ENCODE measurements around the gene ZC4H2. TPM values are rescaled to one million over a fixed set of nuclear protein-coding genes. Genes with fewer than 3 reads are reported as not detected.
"Not testable (repeated sequence)": the region's sequence is repeated elsewhere in the genome, so short reads cannot be mapped to it uniquely, and the experiment has no call there.

The ZC4H2 gene
- 10 to 100 TPM; 15.6 to 18.7 TPM for total RNA-seq

DNA sequence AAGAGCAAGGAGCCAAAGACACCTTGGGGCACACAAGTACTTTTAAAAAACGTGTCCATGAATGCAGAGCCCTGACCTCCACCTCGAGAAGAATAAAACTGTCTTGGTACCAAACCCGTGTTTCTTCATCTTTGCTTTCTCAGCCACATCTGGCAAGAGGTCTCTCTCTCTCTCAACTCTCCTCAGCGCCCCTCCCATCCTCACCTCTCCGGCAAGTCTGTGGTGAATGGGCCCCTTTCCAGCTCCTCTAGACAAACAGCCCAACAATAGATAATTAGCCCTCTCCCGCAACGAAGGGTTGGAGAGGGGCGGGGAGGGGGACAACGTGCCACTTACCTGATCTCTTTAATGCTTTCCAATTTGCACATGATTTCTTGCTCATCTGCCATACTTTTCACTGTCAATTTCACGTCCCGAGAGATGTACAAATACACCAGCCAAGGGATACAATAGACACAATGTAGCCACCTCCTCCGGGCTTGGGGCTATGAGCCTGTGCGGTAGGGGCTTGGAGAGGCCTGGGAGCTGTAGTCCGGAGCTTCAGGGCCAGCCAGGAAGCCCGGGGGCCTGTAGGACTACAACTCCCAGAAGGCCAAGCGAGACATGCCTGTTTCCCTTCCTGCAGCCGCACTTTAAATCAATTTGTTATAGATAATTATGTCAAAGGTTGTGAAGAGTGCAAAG is at the start of gene ZC4H2:
ZC4H2 (minus strand) TSS at position 462 of the 684 bp plus-strand sequence; CDS start at position 389, 73 bp downstream.
- peak within 1 kb of the TSS; percentile 81 for H3K27ac Mint-ChIP-seq
- ChIA-PET POLR2A (interaction anchor here (1.6 kb wide), 1 partner anchor 59 kb away, joined by 5 read pairs; no protein-coding TSS in a partner anchor), CTCF (no interaction called here)
- ATAC-seq (peak; percentile 97), DNase-seq (peak; percentile 75)
- H3K36me3 Mint-ChIP-seq (ENCODE audit: low read depth), result peaks cover 21% of the 10 kb centered on the region
- H3K27me3 Mint-ChIP-seq (ENCODE audit: low read depth), result no peaks in the 10 kb centered on the region
- H3K4me3 Mint-ChIP-seq, result peak within 1 kb of the TSS; percentile 94
- peaks cover 22% of the 10 kb centered on the region for H3K4me1 Mint-ChIP-seq (ENCODE audit: low read depth)
- no peaks in the 10 kb centered on the region for H3K9me3 Mint-ChIP-seq (ENCODE audit: insufficient read depth)

GRCh38 chrX:65017451-65017850 is 41.2 kb upstream of the ZC4H2 start:
- Mint-ChIP-seq H3K27me3 (ENCODE audit: low read depth) (no peaks in the 10 kb centered on the region), H3K27ac (no peak overlapping the region), H3K36me3 (ENCODE audit: low read depth) (no peaks in the 10 kb centered on the region), H3K4me1 (ENCODE audit: low read depth) (no peaks in the 10 kb centered on the region), H3K4me3 (no peak overlapping the region), H3K9me3 (ENCODE audit: insufficient read depth) (no peaks in the 10 kb centered on the region)
- POLR2A ChIA-PET, result no interaction called here
- ATAC-seq, result no peak
- CTCF ChIA-PET, result no interaction called here
- no peak for DNase-seq

GRCh38 chrX:65014230-65014629 is 38.0 kb upstream of the ZC4H2 start:
- Mint-ChIP-seq H3K4me3 (no peak overlapping the region), H3K36me3 (ENCODE audit: low read depth) (no peaks in the 10 kb centered on the region), H3K27ac (no peak overlapping the region), H3K27me3 (ENCODE audit: low read depth) (no peaks in the 10 kb centered on the region), H3K9me3 (ENCODE audit: insufficient read depth) (no peaks in the 10 kb centered on the region), H3K4me1 (ENCODE audit: low read depth) (no peaks in the 10 kb centered on the region)
- CTCF ChIA-PET, result no interaction called here
- no peak for ATAC-seq
- POLR2A ChIA-PET, result no interaction called here
- no peak for DNase-seq

GRCh38 chrX:65009459-65009858 is 33.2 kb upstream of the ZC4H2 start:
- Mint-ChIP-seq H3K27me3 (ENCODE audit: low read depth) (no peaks in the 10 kb centered on the region), H3K36me3 (ENCODE audit: low read depth) (no peaks in the 10 kb centered on the region), H3K4me3 (no peak overlapping the region), H3K9me3 (ENCODE audit: insufficient read depth) (no peaks in the 10 kb centered on the region), H3K4me1 (ENCODE audit: low read depth) (no peaks in the 10 kb centered on the region), H3K27ac (no peak overlapping the region)
- CTCF ChIA-PET, result no interaction called here
- no peak for ATAC-seq
- POLR2A ChIA-PET, result no interaction called here
- no peak for DNase-seq

- H3K9me3 Mint-ChIP-seq (ENCODE audit: insufficient read depth); CTCF ChIA-PET; H3K36me3 Mint-ChIP-seq (ENCODE audit: low read depth); ATAC-seq; POLR2A ChIA-PET; H3K4me1 Mint-ChIP-seq (ENCODE audit: low read depth); H3K27me3 Mint-ChIP-seq (ENCODE audit: low read depth); H3K27ac Mint-ChIP-seq; DNase-seq; H3K4me3 Mint-ChIP-seq: not testable (repeated sequence)
These were observed 26.0 kb upstream of the ZC4H2 start for GRCh38 chrX:65002208-65002607.

- Mint-ChIP-seq H3K27me3 (ENCODE audit: low read depth) (no peaks in the 10 kb centered on the region), H3K4me1 (ENCODE audit: low read depth) (no peaks in the 10 kb centered on the region), H3K4me3 (no peak overlapping the region), H3K27ac (no peak overlapping the region), H3K9me3 (ENCODE audit: insufficient read depth) (peaks cover 7% of the 10 kb centered on the region), H3K36me3 (ENCODE audit: low read depth) (no peaks in the 10 kb centered on the region)
- POLR2A ChIA-PET, result no interaction called here
- DNase-seq, result no peak
- CTCF ChIA-PET, result no interaction called here
- no peak for ATAC-seq
These were observed 20.6 kb upstream of the ZC4H2 start for GRCh38 chrX:64996805-64997204.

- H3K9me3 Mint-ChIP-seq (ENCODE audit: insufficient read depth), result peaks cover 7% of the 10 kb centered on the region
- ATAC-seq (no peak), DNase-seq (no peak)
- CTCF ChIA-PET, result no interaction called here
- H3K27me3 Mint-ChIP-seq (ENCODE audit: low read depth), result no peaks in the 10 kb centered on the region
- POLR2A ChIA-PET, result no interaction called here
- no peak overlapping the region for H3K4me3 Mint-ChIP-seq
- H3K36me3 Mint-ChIP-seq (ENCODE audit: low read depth), result no peaks in the 10 kb centered on the region
- no peak overlapping the region for H3K27ac Mint-ChIP-seq
- H3K4me1 Mint-ChIP-seq (ENCODE audit: low read depth), result no peaks in the 10 kb centered on the region
These were observed 18.0 kb upstream of the ZC4H2 start for GRCh38 chrX:64994131-64994798.

DNA sequence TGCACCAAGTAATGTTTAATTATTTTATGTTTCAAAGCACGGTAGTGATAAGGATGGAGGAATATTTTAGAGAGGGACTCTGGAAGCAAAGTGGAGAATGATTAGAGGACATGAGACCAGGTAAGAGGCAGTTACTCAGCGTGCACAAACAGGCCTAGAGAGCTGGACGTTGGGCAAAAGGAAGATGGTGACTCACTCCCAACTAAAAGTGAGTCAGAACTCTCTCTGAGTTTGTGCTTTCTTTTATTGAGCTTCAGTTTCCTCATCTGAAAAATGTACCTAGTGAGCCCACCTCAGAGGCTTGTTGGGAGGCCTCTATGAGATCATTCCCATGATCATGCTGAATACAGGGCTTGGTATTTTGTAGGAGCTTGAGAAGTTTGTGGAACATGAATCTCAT is 1.6 kb upstream of the ZC4H2 start:
- Mint-ChIP-seq H3K9me3 (ENCODE audit: insufficient read depth) (no peaks in the 10 kb centered on the region), H3K4me1 (ENCODE audit: low read depth) (peaks cover 22% of the 10 kb centered on the region), H3K27ac (no peak overlapping the region), H3K36me3 (ENCODE audit: low read depth) (peaks cover 9% of the 10 kb centered on the region), H3K4me3 (no peak overlapping the region), H3K27me3 (ENCODE audit: low read depth) (no peaks in the 10 kb centered on the region)
- ChIA-PET CTCF (no interaction called here), POLR2A (interaction anchor here (0.7 to 1.2 kb wide), 2 partner anchors 57 to 426 kb away, joined by 3 read pairs; partner anchors contain the start of gene ZC3H12B)
- ATAC-seq (no peak), DNase-seq (no peak)

- peaks cover 13% of the 10 kb centered on the region for H3K36me3 Mint-ChIP-seq (ENCODE audit: low read depth)
- ATAC-seq (no peak), DNase-seq (no peak)
- peak overlapping the region; percentile 94 for H3K4me3 Mint-ChIP-seq
- no peaks in the 10 kb centered on the region for H3K9me3 Mint-ChIP-seq (ENCODE audit: insufficient read depth)
- H3K27me3 Mint-ChIP-seq (ENCODE audit: low read depth), result no peaks in the 10 kb centered on the region
- H3K27ac Mint-ChIP-seq, result no peak overlapping the region
- ChIA-PET CTCF (no interaction called here), POLR2A (interaction anchor here (1.2 kb wide), 1 partner anchor 58 kb away, joined by 3 read pairs; the partner anchor contains the start of gene ZC3H12B)
- peaks cover 22% of the 10 kb centered on the region for H3K4me1 Mint-ChIP-seq (ENCODE audit: low read depth)
These were observed 801 bp upstream of the ZC4H2 start for GRCh38 chrX:64977051-64977450.

DNA sequence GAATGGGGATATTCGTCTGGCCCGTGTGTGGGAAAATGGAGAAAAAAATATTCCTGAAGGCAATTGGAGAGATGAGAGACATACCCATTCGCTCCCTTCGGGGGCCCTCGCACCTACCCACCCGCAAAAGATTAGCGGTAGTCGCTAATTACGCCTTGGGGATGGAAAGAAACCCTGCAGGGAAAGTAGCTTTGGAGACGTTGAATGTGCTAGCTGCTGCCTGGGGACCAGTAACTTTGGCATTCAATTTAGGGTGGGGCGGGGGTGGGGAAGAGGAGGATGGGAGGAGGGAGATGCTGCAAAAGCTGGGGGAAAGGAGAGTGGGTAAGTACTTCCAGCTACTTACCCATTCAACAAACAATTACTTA is 407 bp upstream of the ZC4H2 start:
- Mint-ChIP-seq H3K27me3 (ENCODE audit: low read depth) (no peaks in the 10 kb centered on the region), H3K4me3 (peak overlapping the region; percentile 94), H3K4me1 (ENCODE audit: low read depth) (peaks cover 22% of the 10 kb centered on the region), H3K27ac (peak overlapping the region; percentile 81), H3K36me3 (ENCODE audit: low read depth) (peaks cover 16% of the 10 kb centered on the region), H3K9me3 (ENCODE audit: insufficient read depth) (no peaks in the 10 kb centered on the region)
- ATAC-seq, result no peak
- ChIA-PET CTCF (no interaction called here), POLR2A (interaction anchor here (1.2 kb wide), 1 partner anchor 58 kb away, joined by 3 read pairs; the partner anchor contains the start of gene ZC3H12B)
- DNase-seq, result no peak

DNA sequence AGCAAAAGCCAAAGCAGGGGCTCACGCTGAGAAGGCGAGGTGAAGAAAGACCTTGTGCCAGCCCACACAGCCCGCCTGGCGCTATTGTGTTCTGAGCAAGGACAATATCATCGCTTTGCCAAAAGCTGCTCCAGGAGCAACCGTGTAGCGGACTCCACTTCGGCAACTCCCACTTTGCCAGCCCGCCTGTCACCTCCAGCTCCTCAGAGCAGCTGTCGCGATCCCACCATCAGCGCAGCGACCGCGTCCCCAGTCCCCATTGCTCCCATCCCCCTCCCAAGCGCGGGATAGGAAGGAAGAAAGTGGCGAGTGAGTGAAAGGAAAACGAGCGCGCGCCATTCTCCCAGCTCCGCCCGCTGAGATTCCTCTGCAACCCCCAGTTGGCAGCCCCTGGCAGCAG is 759 bp downstream of the ZC4H2 start:
- POLR2A ChIA-PET, result interaction anchor here (1.6 kb wide), 1 partner anchor 60 kb away, joined by 5 read pairs; no protein-coding TSS in a partner anchor
- DNase-seq (peak; percentile 24), ATAC-seq (peak; percentile 68)
- H3K36me3 Mint-ChIP-seq (ENCODE audit: low read depth), result peaks cover 26% of the 10 kb centered on the region
- H3K9me3 Mint-ChIP-seq (ENCODE audit: insufficient read depth), result no peaks in the 10 kb centered on the region
- no peaks in the 10 kb centered on the region for H3K27me3 Mint-ChIP-seq (ENCODE audit: low read depth)
- peak overlapping the region; percentile 81 for H3K27ac Mint-ChIP-seq
- peaks cover 22% of the 10 kb centered on the region for H3K4me1 Mint-ChIP-seq (ENCODE audit: low read depth)
- CTCF ChIA-PET, result no interaction called here
- peak overlapping the region; percentile 94 for H3K4me3 Mint-ChIP-seq

DNA sequence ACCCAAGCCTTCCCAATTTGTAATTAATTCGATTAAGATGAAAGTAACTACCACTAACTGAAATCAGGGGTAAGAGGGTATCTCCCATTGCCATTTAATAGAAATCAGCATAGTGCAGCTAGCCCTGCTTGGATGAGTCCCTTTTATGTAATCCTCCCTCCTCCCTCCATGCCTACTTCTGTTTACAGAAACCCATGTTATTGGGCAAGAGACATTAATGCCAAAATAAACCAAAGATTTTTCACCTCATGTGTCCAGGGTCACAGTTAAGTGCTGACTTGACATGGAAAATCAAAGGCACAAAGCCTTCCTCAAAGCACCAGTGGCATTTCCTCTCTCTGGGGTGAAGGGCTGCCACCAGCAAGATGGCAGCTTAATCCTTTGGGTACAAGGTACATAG is 50.8 kb downstream of the ZC4H2 start:
- POLR2A ChIA-PET, result no interaction called here
- CTCF ChIA-PET, result no interaction called here
- H3K4me1 Mint-ChIP-seq (ENCODE audit: low read depth), result no peaks in the 10 kb centered on the region
- H3K36me3 Mint-ChIP-seq (ENCODE audit: low read depth), result peaks cover 4% of the 10 kb centered on the region
- no peak overlapping the region for H3K27ac Mint-ChIP-seq
- peaks cover 8% of the 10 kb centered on the region for H3K9me3 Mint-ChIP-seq (ENCODE audit: insufficient read depth)
- ATAC-seq (no peak), DNase-seq (no peak)
- H3K27me3 Mint-ChIP-seq (ENCODE audit: low read depth), result no peaks in the 10 kb centered on the region
- H3K4me3 Mint-ChIP-seq, result no peak overlapping the region
